MM.1S (cell line): ENCODE results near the gene TMEM191C.
"Not testable (repeated sequence)": the region's sequence is repeated elsewhere in the genome, so short reads cannot be mapped to it uniquely, and the experiment has no call there.

ENCODE experiments used
- DNase-seq: peaks from one replicate; pipeline ENCODE4 v3.0.0-alpha.2; 2015
- H2AFZ ChIP-seq: fragments of 300-600 bp; sonication (generic); 2 replicates; pipeline ENCODE4 v1.6.0; 2016; ENCODE audit warnings: antibody characterized with exemption, low read length
- H3F3A ChIP-seq: fragments of 300-600 bp; sonication (generic); 2 replicates; pipeline ENCODE4 v1.6.1; 2016; ENCODE audit warnings: mild to moderate bottlenecking, antibody characterized with exemption, low read length, moderate library complexity, mixed read lengths; ENCODE audit not compliant: insufficient read depth
- H3K27ac ChIP-seq: fragments of 300-600 bp; sonication (generic); 2 replicates; pipeline ENCODE4 v1.5.1; 2016; ENCODE audit warnings: mild to moderate bottlenecking, low read length
- H3K27me3 ChIP-seq: fragments of 300-600 bp; sonication (generic); replicated peaks from 2 replicates; pipeline ENCODE4 v1.6.0; 2016; ENCODE audit warnings: low read length; ENCODE audit not compliant: insufficient read depth
- H3K36me3 ChIP-seq: fragments of 300-600 bp; sonication (generic); replicated peaks from 2 replicates; pipeline ENCODE4 v1.6.1; 2016; ENCODE audit warnings: mild to moderate bottlenecking, low read length, mixed read lengths; ENCODE audit not compliant: insufficient read depth
- H3K4me1 ChIP-seq: fragments of 300-600 bp; sonication (generic); 2 replicates; pipeline ENCODE4 v1.6.1; 2016; ENCODE audit warnings: low read length, mixed read lengths
- H3K4me2 ChIP-seq: fragments of 300-600 bp; sonication (generic); 2 replicates; pipeline ENCODE4 v1.6.0; 2016; ENCODE audit warnings: low read depth, low read length
- H3K4me3 ChIP-seq: fragments of 300-600 bp; sonication (generic); 2 replicates; pipeline ENCODE4 v1.5.1; 2016; ENCODE audit warnings: low read length, mixed read lengths
- H3K79me2 ChIP-seq: fragments of 300-600 bp; sonication (generic); 2 replicates; pipeline ENCODE4 v1.6.1; 2016; ENCODE audit warnings: mixed run types, low read length, mixed read lengths
- H3K9ac ChIP-seq: fragments of 300-600 bp; sonication (generic); 2 replicates; pipeline ENCODE4 v1.6.1; 2016; ENCODE audit warnings: low read length, mixed read lengths
- H3K9me2 ChIP-seq: fragments of 300-600 bp; sonication (generic); replicated peaks from 2 replicates; pipeline ENCODE4 v1.6.1; 2016; ENCODE audit warnings: mild to moderate bottlenecking, low read length, mixed read lengths; ENCODE audit not compliant: insufficient read depth
- H3K9me3 ChIP-seq: fragments of 300-600 bp; sonication (generic); replicated peaks from 2 replicates; pipeline ENCODE4 v1.6.1; 2016; ENCODE audit warnings: mild to moderate bottlenecking, low read length, mixed read lengths; ENCODE audit not compliant: insufficient read depth
- H4K20me1 ChIP-seq: fragments of 300-600 bp; sonication (generic); 2 replicates; pipeline ENCODE4 v1.6.1; 2016; ENCODE audit warnings: mild to moderate bottlenecking, low read length, moderate library complexity, mixed read lengths; ENCODE audit not compliant: insufficient read depth

TMEM191C gene

DNA sequence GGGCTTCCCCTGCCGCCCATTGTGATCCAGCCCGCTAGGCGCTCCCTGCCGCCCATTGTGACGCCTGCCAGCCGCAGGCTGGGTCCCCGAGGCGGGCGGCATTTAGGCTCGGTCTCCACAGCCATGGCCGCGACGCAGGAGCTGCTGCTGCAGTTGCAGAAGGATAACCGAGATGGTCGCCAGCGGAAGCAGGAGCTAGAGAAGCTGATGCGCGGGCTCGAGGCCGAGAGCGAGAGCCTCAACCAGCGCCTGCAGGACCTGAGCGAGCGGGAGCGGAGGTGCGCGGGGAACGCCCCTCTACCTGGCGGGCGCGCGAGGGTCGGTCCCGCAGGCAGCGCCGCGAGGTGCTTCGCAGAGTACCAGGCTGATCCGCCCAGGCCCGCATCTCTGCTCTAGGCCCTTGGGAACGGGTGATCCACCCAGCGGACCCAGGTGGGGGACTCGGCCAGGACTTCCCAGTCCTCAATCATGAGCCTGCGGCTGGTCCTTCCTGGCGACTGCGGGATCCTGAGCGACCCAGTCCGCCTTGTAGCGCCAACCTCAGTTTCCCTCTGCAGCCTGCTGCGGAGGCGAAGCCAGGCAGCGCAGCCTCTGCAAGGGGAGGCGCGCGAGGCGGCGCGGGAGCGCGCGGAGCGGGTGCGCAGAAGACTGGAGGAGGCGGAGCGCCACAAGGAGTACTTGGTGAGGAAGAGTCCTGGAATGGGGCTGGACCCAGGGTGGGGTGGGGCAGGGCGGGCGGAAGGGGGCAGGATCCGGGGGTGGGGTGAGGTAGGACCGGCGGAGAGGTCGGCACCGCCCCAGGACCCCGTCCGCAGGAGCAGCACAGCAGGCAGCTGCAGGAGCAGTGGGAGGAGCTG lies at the start of gene TMEM191C:
TSS of gene TMEM191C (plus strand) at position 51 of the 857 bp plus-strand sequence. CDS start at position 124, 73 bp downstream.
- not testable (repeated sequence) for H2AFZ ChIP-seq, H3K4me2 ChIP-seq

DNA sequence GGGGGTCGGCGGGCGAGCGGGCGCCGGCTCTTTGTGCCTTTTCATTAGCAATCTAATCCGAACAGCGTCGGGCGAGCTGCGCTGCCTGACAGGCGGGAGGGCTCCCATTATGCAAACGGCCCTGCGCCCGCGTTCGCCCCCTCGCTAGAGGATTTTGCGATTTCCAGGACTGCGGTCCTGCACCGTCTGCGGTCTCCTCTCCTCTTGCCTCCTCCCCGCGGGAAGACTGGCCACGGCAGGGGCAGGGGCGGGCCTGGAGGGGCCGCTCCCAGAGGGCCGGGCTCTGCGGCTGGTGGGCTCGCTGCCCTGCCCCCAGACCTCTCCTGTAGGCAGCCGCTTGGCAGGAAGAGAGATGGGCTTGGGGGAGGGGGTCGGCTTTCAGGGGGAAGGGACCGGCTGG lies 49.3 kb upstream of the TMEM191C start:
- H3K4me1 ChIP-seq, H3K9ac ChIP-seq, H3K9me2 ChIP-seq, H3K79me2 ChIP-seq, H2AFZ ChIP-seq, H4K20me1 ChIP-seq, DNase-seq, H3K36me3 ChIP-seq, H3K9me3 ChIP-seq, H3K27me3 ChIP-seq, H3F3A ChIP-seq, H3K27ac ChIP-seq, H3K4me2 ChIP-seq: not testable (repeated sequence)
- peak overlapping the region; percentile 42; the same call in 1 of the 2 replicates for H3K4me3 ChIP-seq

More for the DNA sequence above, at the start of gene TMEM191C:
- H3K27ac ChIP-seq, result peak within 1 kb of the TSS; percentile 51; the same call in 1 of the 2 replicates
- not testable (repeated sequence) for DNase-seq, H3K4me1 ChIP-seq, H3F3A ChIP-seq, H4K20me1 ChIP-seq, H3K9ac ChIP-seq, H3K79me2 ChIP-seq, H3K36me3 ChIP-seq, H3K9me3 ChIP-seq, H3K27me3 ChIP-seq, H3K9me2 ChIP-seq, H3K4me3 ChIP-seq

DNA sequence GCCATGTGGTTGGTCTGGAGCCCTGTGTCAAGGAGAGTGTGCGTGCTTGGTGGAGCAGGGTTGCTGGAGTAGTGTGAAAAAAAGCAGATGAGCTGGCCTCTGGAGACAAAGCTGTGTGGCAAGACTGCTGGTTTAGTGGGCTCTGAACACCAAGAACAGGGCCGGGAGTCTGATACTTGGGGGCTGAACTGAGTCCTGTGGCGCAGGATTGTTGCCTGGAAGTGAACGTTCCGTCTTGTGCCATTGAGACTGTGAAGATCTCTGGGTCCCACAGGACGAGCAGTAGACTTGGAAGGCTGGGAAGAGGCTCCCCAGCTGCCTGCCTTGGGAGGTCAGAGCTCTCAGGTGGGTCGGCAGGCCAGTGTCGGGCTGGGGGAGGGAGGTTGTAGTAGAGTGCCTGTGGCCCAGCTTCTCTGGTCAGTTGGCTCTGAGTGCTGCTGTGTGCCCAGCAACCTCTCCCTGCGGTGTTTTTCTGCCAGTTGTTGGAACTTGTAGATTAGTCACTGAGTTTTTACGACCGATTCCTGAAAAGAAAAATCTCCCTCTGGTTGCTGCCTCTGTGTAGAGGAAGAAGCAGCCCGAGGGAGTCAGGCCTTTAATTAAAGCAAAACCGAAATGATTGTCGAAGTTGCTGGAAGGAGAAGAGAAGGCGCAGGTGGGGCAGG lies 48.1 kb upstream of the TMEM191C start:
- not testable (repeated sequence) for H3K27me3 ChIP-seq, H3K79me2 ChIP-seq, DNase-seq, H3K4me3 ChIP-seq, H3K9me3 ChIP-seq, H3K27ac ChIP-seq, H3F3A ChIP-seq, H2AFZ ChIP-seq, H3K9me2 ChIP-seq, H3K4me2 ChIP-seq, H3K4me1 ChIP-seq, H3K9ac ChIP-seq, H4K20me1 ChIP-seq, H3K36me3 ChIP-seq

DNA sequence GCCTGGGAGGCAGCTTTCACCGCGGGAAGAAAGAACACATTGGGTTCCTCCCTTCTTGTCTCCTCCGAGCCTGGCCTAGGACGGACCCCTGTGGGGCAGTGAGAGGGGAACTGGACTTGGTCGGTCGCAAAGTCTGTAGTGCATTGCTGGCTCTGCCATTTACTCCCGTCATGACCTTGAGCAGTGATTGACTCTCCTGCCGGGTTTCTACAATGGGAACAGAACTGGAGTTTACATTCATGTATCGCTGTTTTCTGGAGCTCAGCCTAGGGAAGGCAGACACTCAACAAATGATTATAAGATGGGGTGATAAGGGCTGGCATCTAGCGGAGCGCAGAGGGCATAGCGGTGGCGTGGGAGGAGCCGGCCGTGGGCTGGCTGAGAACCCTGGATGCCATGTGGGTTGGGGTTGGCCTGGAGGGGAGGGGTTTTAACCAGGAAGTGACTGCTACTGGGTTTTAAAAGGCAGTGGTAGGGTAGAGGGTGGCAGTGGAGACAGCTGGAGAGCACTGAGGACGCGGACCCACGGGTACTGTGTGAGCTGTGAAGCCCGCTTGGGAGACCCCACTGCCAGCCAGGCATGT lies 46.9 kb upstream of the TMEM191C start:
- not testable (repeated sequence) for H3K36me3 ChIP-seq, H2AFZ ChIP-seq, H3K9ac ChIP-seq, H3K4me3 ChIP-seq, H3K4me2 ChIP-seq, H3K79me2 ChIP-seq, H3K9me3 ChIP-seq, H3F3A ChIP-seq, DNase-seq, H3K27me3 ChIP-seq, H3K4me1 ChIP-seq, H4K20me1 ChIP-seq, H3K9me2 ChIP-seq, H3K27ac ChIP-seq

DNA sequence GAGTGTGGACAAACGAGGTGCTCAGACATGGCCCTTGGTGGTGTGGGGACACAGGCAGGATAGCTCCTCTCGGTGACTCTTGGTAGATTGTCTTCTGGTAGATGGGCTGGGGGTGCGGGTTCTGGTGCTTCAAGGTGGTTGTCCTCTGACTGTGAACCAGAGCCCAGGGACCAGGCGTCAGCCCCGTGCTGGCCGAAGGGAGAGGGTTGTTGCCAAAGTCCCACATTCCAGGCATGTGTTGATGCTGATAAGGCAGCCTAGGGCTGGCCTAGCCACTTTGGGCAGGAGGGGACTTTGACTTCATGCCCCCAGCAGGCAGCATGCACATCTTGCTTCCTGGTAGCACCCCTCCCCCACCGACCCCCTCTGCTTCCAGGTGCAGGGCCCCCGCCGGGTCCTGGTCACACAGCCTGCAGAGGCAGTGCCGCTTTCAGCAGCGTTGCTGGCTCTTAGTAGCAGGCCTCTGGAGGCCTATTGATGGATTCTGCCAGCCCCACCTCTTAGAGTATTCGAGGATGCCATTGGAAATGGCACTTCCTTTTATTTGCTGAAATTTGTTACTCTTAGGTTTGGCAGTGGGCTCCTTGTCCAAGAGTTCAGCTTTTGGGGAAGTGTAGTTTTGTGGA lies 43.0 kb upstream of the TMEM191C start:
- not testable (repeated sequence) for H4K20me1 ChIP-seq, H3K36me3 ChIP-seq, H3F3A ChIP-seq, H3K4me2 ChIP-seq, H3K4me3 ChIP-seq, DNase-seq, H3K27ac ChIP-seq, H3K9me2 ChIP-seq, H3K9me3 ChIP-seq, H3K27me3 ChIP-seq, H3K4me1 ChIP-seq, H3K79me2 ChIP-seq, H2AFZ ChIP-seq, H3K9ac ChIP-seq

DNA sequence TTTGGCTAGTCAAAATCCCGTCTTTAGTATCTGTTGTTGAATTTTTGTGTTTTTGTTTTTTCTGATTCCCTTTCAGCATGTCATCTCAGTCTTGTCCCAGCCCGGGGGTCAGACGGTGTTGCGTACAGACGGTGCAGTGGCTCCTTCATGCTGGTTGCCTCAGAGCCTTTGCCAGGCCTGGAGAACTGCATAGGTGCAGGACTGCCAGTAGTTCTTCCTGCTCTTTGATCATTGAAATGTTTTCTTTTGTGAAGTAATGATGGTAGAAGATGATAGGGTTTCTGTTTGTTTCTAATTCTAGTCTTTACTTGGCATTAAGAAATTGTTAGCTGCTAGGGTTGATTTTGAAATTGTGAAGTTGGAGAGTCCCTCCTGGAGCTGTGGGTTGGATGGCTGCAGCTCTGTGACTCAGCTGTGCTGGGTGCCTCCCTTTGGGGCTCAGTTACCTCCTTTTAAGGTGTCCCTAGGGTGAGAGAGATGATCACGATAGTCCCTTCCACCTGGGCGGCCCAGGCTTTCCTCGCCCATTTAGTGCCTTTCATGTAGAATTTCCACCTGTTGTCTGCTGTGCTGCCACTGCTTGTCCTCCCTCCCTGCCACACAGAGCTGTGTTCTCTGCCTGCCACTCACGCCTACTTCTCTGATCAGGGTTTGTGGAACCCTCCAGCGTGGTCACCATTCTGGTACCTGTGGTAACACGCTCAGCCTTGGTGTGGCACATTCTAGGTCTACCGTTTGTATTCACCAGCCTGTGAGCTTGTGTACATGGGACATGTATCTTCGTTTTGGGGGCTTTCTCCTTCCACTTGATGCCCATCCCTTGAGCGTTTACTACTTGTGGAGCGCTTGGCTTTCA lies 32.6 kb upstream of the TMEM191C start:
- not testable (repeated sequence) for DNase-seq, H2AFZ ChIP-seq, H3K27me3 ChIP-seq, H3K9ac ChIP-seq, H3K9me3 ChIP-seq, H3F3A ChIP-seq, H3K36me3 ChIP-seq, H4K20me1 ChIP-seq, H3K9me2 ChIP-seq, H3K4me1 ChIP-seq, H3K79me2 ChIP-seq, H3K4me2 ChIP-seq, H3K27ac ChIP-seq, H3K4me3 ChIP-seq

DNA sequence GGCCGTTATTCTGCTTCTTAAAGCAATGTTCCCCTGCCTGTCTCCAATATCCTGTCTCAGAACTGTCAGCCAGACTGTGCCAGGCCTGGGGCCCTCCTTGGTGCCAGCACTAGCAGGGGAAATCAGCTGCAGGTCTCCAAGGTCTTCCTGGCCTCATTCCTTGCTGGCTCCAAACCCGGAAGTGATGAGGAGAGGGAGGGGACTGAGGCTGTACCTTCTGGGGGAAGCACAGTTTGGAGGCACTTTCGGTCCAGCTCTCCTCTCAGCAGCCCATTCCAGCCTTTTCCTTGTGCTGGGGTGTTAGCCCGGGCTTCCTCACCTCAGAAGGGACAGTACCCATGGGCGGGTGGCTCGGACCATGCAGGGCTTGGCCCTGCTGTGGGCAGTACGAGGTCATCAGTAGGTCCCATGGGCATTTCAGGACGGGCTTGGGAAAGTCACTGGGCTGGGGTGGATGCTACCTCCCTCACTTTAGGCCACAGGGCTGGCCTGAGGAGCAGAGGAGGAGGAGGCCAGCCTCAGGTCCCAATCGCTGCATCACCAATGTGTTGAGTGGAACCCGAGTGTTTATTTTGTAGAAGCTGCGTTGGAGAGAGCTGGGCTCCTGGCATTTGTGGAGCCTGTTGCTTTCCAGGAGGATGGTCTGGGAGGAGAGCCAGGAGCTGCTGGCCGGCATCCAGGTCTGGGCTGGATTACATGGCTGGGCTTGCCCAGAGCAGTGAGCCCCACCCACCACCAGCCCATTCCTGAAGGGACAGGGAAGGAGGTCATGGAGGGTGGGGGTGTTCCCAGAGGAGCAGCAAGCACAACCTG lies 31.0 kb upstream of the TMEM191C start:
- not testable (repeated sequence) for H3K4me3 ChIP-seq, H3K36me3 ChIP-seq, H3K79me2 ChIP-seq, H3F3A ChIP-seq, H3K9ac ChIP-seq, H3K9me3 ChIP-seq, H3K4me1 ChIP-seq, H3K27ac ChIP-seq, DNase-seq, H2AFZ ChIP-seq, H3K4me2 ChIP-seq, H3K27me3 ChIP-seq, H3K9me2 ChIP-seq, H4K20me1 ChIP-seq
